ENCODE results near the gene WIPF2.
"Not testable (repeated sequence)": the region's sequence is repeated elsewhere in the genome, so short reads cannot be mapped to it uniquely, and the experiment has no call there.

Gene WIPF2

GRCh38 chr17:40259505-40259904, 40.4 kb downstream of the WIPF2 start:
- FAIRE-seq, result no peak

GRCh38 chr17:40260528-40260927, 41.4 kb downstream of the WIPF2 start:
- no peak for FAIRE-seq

GRCh38 chr17:40264458-40265185, 45.5 kb downstream of the WIPF2 start:
- FAIRE-seq, result no peak

- FAIRE-seq, result no peak
Measured at GRCh38 chr17:40265337-40265736, 46.2 kb downstream of the WIPF2 start.

- no peak for FAIRE-seq
Measured at GRCh38 chr17:40266882-40267281, 47.8 kb downstream of the WIPF2 start.

GRCh38 chr17:40268141-40268712, 49.1 kb downstream of the WIPF2 start:
- FAIRE-seq, result no peak

GRCh38 chr17:40278414-40278813, 59.3 kb downstream of the WIPF2 start:
- no peak for FAIRE-seq

GRCh38 chr17:40279402-40279801, 60.3 kb downstream of the WIPF2 start:
- FAIRE-seq, result no peak

GRCh38 chr17:40281663-40282062, 62.6 kb downstream of the WIPF2 start:
- no peak for FAIRE-seq

GRCh38 chr17:40283662-40284061, 64.6 kb downstream of the WIPF2 start:
- FAIRE-seq, result no peak

- FAIRE-seq, result no peak
Measured at GRCh38 chr17:40284085-40284713, 65.1 kb downstream of the WIPF2 start.

- no peak for FAIRE-seq
Measured at GRCh38 chr17:40286473-40286872, 67.4 kb downstream of the WIPF2 start.

GRCh38 chr17:40287159-40287493, 68.0 kb downstream of the WIPF2 start:
- FAIRE-seq, result no peak

- FAIRE-seq, result peak; percentile 93
Measured at GRCh38 chr17:40287494-40288369, 68.6 kb downstream of the WIPF2 start, which contains the start of gene CDC6. Gene CDC6, plus strand, starts transcription at chr17:40287879. Its CDS starts 1,542 bp downstream, at chr17:40289421.

- peak; percentile 7 for FAIRE-seq
Measured at GRCh38 chr17:40290629-40291280, 71.7 kb downstream of the WIPF2 start.

GRCh38 chr17:40291281-40291664, 72.2 kb downstream of the WIPF2 start:
- FAIRE-seq, result no peak

GRCh38 chr17:40293363-40293762, 74.3 kb downstream of the WIPF2 start:
- FAIRE-seq, result no peak

GRCh38 chr17:40295488-40296436, 76.7 kb downstream of the WIPF2 start:
- FAIRE-seq, result no peak

- no peak for FAIRE-seq
Measured at GRCh38 chr17:40297511-40297910, 78.4 kb downstream of the WIPF2 start.

GRCh38 chr17:40298726-40299125, 79.6 kb downstream of the WIPF2 start:
- FAIRE-seq, result no peak

- FAIRE-seq, result not testable (repeated sequence)
Measured at GRCh38 chr17:40299159-40299757, 80.2 kb downstream of the WIPF2 start.
